Measurements from ENCODE around the gene CST8. TPM values are rescaled to one million over a fixed set of nuclear protein-coding genes. Genes with fewer than 3 reads are reported as not detected.

Gene CST8
- total RNA-seq, 2 experiments from 2014 or later = not detected

DNA sequence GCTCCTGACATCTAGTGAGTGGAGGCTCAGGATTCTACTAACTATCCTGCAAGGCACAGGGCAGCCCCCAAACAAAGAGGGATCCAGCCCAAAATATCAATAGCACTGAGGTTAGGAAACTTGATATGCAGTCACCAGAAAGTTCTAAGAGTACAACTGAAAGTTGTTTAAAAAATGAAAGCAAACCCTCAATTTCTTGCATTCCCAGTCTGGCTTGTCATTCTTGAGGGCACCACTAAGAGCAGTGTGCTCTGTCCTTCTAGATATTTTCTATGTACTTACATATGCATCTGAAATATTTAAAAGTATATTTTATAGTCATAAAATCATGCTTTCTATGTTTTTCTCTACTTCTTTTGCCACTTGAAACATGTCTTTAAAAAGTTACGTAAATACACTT is 35.9 kb downstream of the CST8 start:
- Histone ChIP-seq H3K4me3 (ENCODE audit: low read depth, low read length, poor library complexity, severe bottlenecking) (no peak overlapping the region), H3K36me3 (ENCODE audit: insufficient read depth, low read length) (no peaks in the 10 kb centered on the region), H3K4me2 (ENCODE audit: low read length) (no peak overlapping the region), H3K27ac (ENCODE audit: low read depth, low read length, poor library complexity, severe bottlenecking) (no peak overlapping the region), H4K20me1 (ENCODE audit: insufficient read depth, low read length) (no peaks in the 10 kb centered on the region), H3K4me1 (ENCODE audit: insufficient read depth, low read length, poor library complexity, severe bottlenecking) (no peaks in the 10 kb centered on the region), H3K79me2 (ENCODE audit: insufficient read depth, low read depth, low read length) (no peaks in the 10 kb centered on the region), H3K9me3 (ENCODE audit: low read length) (no peaks in the 10 kb centered on the region), H3K9me2 (ENCODE audit: insufficient read depth, low read length) (no peaks in the 10 kb centered on the region), H2AFZ (ENCODE audit: low read length) (no peak overlapping the region)
- BruUV-seq (replicated peaks) = no TSS peak
- ChIA-PET CTCF (ENCODE audit: unreplicated experiment) (no interaction called here), POLR2A (no interaction called here)
- DNase-seq (ENCODE audit: low spot score) = no peak
- intact Hi-C loops (cut with micrococcal nuclease; ENCODE audit: unreplicated experiment) = no loop called here
- TF ChIP-seq EZH2phosphoT487 (IDR thresholded peaks at IDR 0.05; ENCODE audit: borderline replicate concordance, low read depth, low read length) (no peak), CTCF (conservative IDR thresholded peaks at IDR 0.05; ENCODE audit: low read length) (no peak)

DNA sequence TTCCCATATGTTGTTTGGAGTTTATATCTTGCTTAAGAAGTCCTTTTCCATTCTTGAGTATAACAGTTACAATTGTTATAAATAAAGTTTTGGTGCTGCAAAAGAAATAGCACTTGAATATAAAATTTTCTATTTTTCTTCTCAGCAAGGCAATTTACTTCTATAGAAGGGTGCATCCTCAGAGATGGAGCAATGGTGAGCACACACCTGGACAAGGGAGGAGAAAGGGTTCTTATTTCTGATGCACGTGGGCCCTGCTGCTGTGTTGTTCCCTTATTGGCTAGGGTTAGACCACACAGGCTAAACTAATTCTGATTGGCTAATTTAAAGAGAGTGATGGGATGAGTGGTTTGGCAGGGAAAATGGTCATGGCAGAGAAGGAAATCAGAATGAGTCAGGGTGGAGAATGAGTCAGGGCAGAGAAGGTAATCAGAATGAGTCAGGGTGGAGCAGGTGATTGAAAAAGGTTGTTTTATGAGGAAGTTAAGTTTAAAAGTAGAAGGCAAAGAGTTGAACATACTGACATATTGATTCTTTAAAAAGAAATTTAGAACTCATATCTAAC is 38.0 kb downstream of the CST8 start:
- H2AFZ ChIP-seq (ENCODE audit: low read length) = no peak overlapping the region
- no peak overlapping the region for H3K4me2 ChIP-seq (ENCODE audit: low read length)
- no peak for DNase-seq (ENCODE audit: low spot score)
- no peaks in the 10 kb centered on the region for H3K36me3 ChIP-seq (ENCODE audit: insufficient read depth, low read length)
- no TSS peak for BruUV-seq (replicated peaks)
- no peaks in the 10 kb centered on the region for H4K20me1 ChIP-seq (ENCODE audit: insufficient read depth, low read length)
- TF ChIP-seq CTCF (conservative IDR thresholded peaks at IDR 0.05; ENCODE audit: low read length) = no peak
- no peak for TF ChIP-seq EZH2phosphoT487 (IDR thresholded peaks at IDR 0.05; ENCODE audit: borderline replicate concordance, low read depth, low read length)
- ChIA-PET POLR2A (no interaction called here), CTCF (ENCODE audit: unreplicated experiment) (no interaction called here)
- H3K4me3 ChIP-seq (ENCODE audit: low read depth, low read length, poor library complexity, severe bottlenecking) = no peak overlapping the region
- intact Hi-C loops (cut with micrococcal nuclease; ENCODE audit: unreplicated experiment) = no loop called here
- H3K9me2 ChIP-seq (ENCODE audit: insufficient read depth, low read length) = no peaks in the 10 kb centered on the region
- no peak overlapping the region for H3K27ac ChIP-seq (ENCODE audit: low read depth, low read length, poor library complexity, severe bottlenecking)
- H3K9me3 ChIP-seq (ENCODE audit: low read length) = no peaks in the 10 kb centered on the region
- no peaks in the 10 kb centered on the region for H3K4me1 ChIP-seq (ENCODE audit: insufficient read depth, low read length, poor library complexity, severe bottlenecking)
- H3K79me2 ChIP-seq (ENCODE audit: insufficient read depth, low read depth, low read length) = no peaks in the 10 kb centered on the region

DNA sequence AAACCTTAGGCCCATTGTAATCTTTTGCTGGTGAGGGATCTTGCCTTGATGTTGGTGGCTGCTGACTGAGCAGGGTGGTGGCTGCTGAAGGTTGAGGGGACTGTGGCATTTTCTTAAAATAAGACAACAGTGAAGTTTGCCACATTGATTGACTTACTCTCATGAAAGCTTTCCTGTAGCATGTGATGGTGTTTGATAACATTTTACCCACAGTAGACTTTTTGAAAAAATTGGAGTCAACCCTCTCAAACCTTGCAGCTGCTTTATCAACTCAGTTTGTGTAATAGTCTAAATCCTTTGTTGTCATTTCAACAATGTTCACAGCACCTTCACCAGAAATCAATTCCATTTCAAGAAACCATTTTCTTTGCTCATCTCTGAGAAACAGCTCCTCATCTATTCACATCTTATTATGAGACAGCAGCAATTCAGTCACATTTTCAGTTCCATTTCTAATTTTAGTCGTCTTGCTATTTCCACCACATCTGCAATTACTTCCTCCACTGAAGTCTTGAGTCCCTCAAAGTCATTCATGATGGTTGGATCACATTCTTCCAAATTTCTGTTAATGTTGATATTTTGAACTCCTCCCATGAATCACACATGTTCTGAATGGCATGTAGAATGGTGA is 40.1 kb downstream of the CST8 start:
- intact Hi-C loops (cut with micrococcal nuclease; ENCODE audit: unreplicated experiment) = no loop called here
- ChIA-PET CTCF (ENCODE audit: unreplicated experiment) (no interaction called here), POLR2A (interaction anchor here (0.6 kb wide), 1 partner anchor 13 kb away, joined by 3 read pairs; no protein-coding TSS in a partner anchor)
- Histone ChIP-seq H3K9me3 (ENCODE audit: low read length) (no peaks in the 10 kb centered on the region), H3K79me2 (ENCODE audit: insufficient read depth, low read depth, low read length) (no peaks in the 10 kb centered on the region), H3K4me3 (ENCODE audit: low read depth, low read length, poor library complexity, severe bottlenecking) (no peak overlapping the region), H2AFZ (ENCODE audit: low read length) (no peak overlapping the region), H3K9me2 (ENCODE audit: insufficient read depth, low read length) (no peaks in the 10 kb centered on the region), H3K4me1 (ENCODE audit: insufficient read depth, low read length, poor library complexity, severe bottlenecking) (no peaks in the 10 kb centered on the region), H3K27ac (ENCODE audit: low read depth, low read length, poor library complexity, severe bottlenecking) (no peak overlapping the region), H3K36me3 (ENCODE audit: insufficient read depth, low read length) (no peaks in the 10 kb centered on the region), H3K4me2 (ENCODE audit: low read length) (no peak overlapping the region), H4K20me1 (ENCODE audit: insufficient read depth, low read length) (no peaks in the 10 kb centered on the region)
- no peak for TF ChIP-seq CTCF (conservative IDR thresholded peaks at IDR 0.05; ENCODE audit: low read length)
- no peak for TF ChIP-seq EZH2phosphoT487 (IDR thresholded peaks at IDR 0.05; ENCODE audit: borderline replicate concordance, low read depth, low read length)
- no peak for DNase-seq (ENCODE audit: low spot score)
- BruUV-seq (replicated peaks) = no TSS peak
